ENCODE data around the gene BANK1. TPM values are rescaled to one million over a fixed set of nuclear protein-coding genes. Genes with fewer than 3 reads are reported as not detected.

BANK1 gene
- total and polyA plus RNA-seq, 2 donors (not counting 1 experiment from before 2014, with no cell fraction given): 353 to 354 TPM

GRCh38 chr4:102104278-102104677, 313.7 kb downstream of the BANK1 start:
- Mint-ChIP-seq H3K9me3 (ENCODE audit: insufficient read depth) (peaks cover 17% of the 10 kb centered on the region), H3K4me1 (no peaks in the 10 kb centered on the region), H3K27ac (no peak overlapping the region), H3K27me3 (peaks cover 2% of the 10 kb centered on the region), H3K4me3 (no peak overlapping the region)
- H3K4me1 ChIP-seq (ENCODE audit: control insufficient read depth in 2 of 2, insufficient read depth in 2 of 2, low read length in 2 of 2): no peaks in the 10 kb centered on the region
- H2AFZ ChIP-seq (ENCODE audit: insufficient read depth, low read depth, low read length, poor library complexity, severe bottlenecking): no peak overlapping the region
- peaks cover 8 to 37% (median 12%) of the 10 kb centered on the region in 3 donors for H3K9me3 ChIP-seq (ENCODE audit: control extremely low read depth in 1 of 3, control insufficient read depth in 2 of 3, insufficient read depth in 1 of 3, low read length in 2 of 3)
- H3K27me3 ChIP-seq (replicated peaks in 1 of 4; ENCODE audit: control extremely low read depth in 1 of 4, control insufficient read depth in 3 of 4, insufficient read depth in 4 of 4, low read length in 3 of 4): no peaks in the 10 kb centered on the region
- TF ChIP-seq CTCF (IDR thresholded peaks at IDR 0.05) (no peak), EZH2 (IDR thresholded peaks at IDR 0.05; ENCODE audit: borderline replicate concordance, insufficient read depth, low read depth, low read length, poor library complexity, severe bottlenecking) (no peak)
- DNase-seq (no peak), ATAC-seq (ENCODE audit: low read depth) (no peak)
- no peaks in the 10 kb centered on the region for H3K36me3 ChIP-seq (replicated peaks in 1 of 2; ENCODE audit: control extremely low read depth in 1 of 2, control insufficient read depth in 1 of 2, extremely low read depth in 1 of 2, insufficient read depth in 2 of 2, low read length in 1 of 2)
- POLR2A ChIA-PET: no interaction called here
- no peak overlapping the region for H3K4me2 ChIP-seq (replicated peaks; ENCODE audit: low read depth, low read length, poor library complexity, severe bottlenecking)
- H3K27ac ChIP-seq (ENCODE audit: low read length in 2 of 2): no peak overlapping the region
- no peaks in the 10 kb centered on the region for H3K79me2 ChIP-seq (ENCODE audit: control insufficient read depth, insufficient read depth, low read length)
- intact Hi-C loops (cut with micrococcal nuclease): no loop called here
- CTCF ChIA-PET: no interaction called here
- no peaks in the 10 kb centered on the region for H4K20me1 ChIP-seq (ENCODE audit: control insufficient read depth, insufficient read depth, low read length, poor library complexity, severe bottlenecking)
- H3K9ac ChIP-seq (ENCODE audit: low read length): no peak overlapping the region
- no peak overlapping the region for H3K4me3 ChIP-seq (ENCODE audit: control extremely low read depth in 1 of 5, extremely low read depth in 1 of 5, insufficient read depth in 1 of 5, low read depth in 2 of 5, low read length in 4 of 5)

- no peaks in the 10 kb centered on the region for H3K36me3 ChIP-seq (replicated peaks in 1 of 2; ENCODE audit: control extremely low read depth in 1 of 2, control insufficient read depth in 1 of 2, extremely low read depth in 1 of 2, insufficient read depth in 2 of 2, low read length in 1 of 2)
- H3K9me3 ChIP-seq (ENCODE audit: control extremely low read depth in 1 of 3, control insufficient read depth in 2 of 3, insufficient read depth in 1 of 3, low read length in 2 of 3): peaks cover 8 to 37% (median 12%) of the 10 kb centered on the region in 3 donors
- Mint-ChIP-seq H3K27me3 (no peaks in the 10 kb centered on the region), H3K4me3 (no peak overlapping the region), H3K27ac (no peak overlapping the region), H3K9me3 (ENCODE audit: insufficient read depth) (peaks cover 17% of the 10 kb centered on the region), H3K4me1 (no peaks in the 10 kb centered on the region)
- no peak overlapping the region for H3K4me2 ChIP-seq (replicated peaks; ENCODE audit: low read depth, low read length, poor library complexity, severe bottlenecking)
- no peak overlapping the region for H2AFZ ChIP-seq (ENCODE audit: insufficient read depth, low read depth, low read length, poor library complexity, severe bottlenecking)
- no peak for TF ChIP-seq CTCF (IDR thresholded peaks at IDR 0.05)
- TF ChIP-seq EZH2 (IDR thresholded peaks at IDR 0.05; ENCODE audit: borderline replicate concordance, insufficient read depth, low read depth, low read length, poor library complexity, severe bottlenecking): no peak
- CTCF ChIA-PET: no interaction called here
- ATAC-seq (ENCODE audit: low read depth) (no peak), DNase-seq (no peak)
- no CpG with 5 or more reads among the region's 1 CpG for whole genome bisulfite sequencing (ENCODE audit: insufficient coverage)
- H3K4me1 ChIP-seq (ENCODE audit: control insufficient read depth in 2 of 2, insufficient read depth in 2 of 2, low read length in 2 of 2): no peaks in the 10 kb centered on the region
- intact Hi-C loops (cut with micrococcal nuclease): no loop called here
- no peak overlapping the region for H3K9ac ChIP-seq (ENCODE audit: low read length)
- no peak overlapping the region for H3K4me3 ChIP-seq (ENCODE audit: control extremely low read depth in 1 of 5, extremely low read depth in 1 of 5, insufficient read depth in 1 of 5, low read depth in 2 of 5, low read length in 4 of 5)
- POLR2A ChIA-PET: interaction anchor here (0.6 kb wide), 1 partner anchor 962 kb away, joined by 3 read pairs; no protein-coding TSS in a partner anchor
- no peaks in the 10 kb centered on the region for H3K27me3 ChIP-seq (replicated peaks in 1 of 4; ENCODE audit: control extremely low read depth in 1 of 4, control insufficient read depth in 3 of 4, insufficient read depth in 4 of 4, low read length in 3 of 4)
- H3K27ac ChIP-seq (ENCODE audit: low read length in 2 of 2): no peak overlapping the region
- H4K20me1 ChIP-seq (ENCODE audit: control insufficient read depth, insufficient read depth, low read length, poor library complexity, severe bottlenecking): no peaks in the 10 kb centered on the region
- no peaks in the 10 kb centered on the region for H3K79me2 ChIP-seq (ENCODE audit: control insufficient read depth, insufficient read depth, low read length)
Measured at GRCh38 chr4:102105983-102106382, 315.5 kb downstream of the BANK1 start.

Measured in B cell (primary cell).